GM10266 (cell line): ENCODE data around the gene KCNQ1.
A peak's percentile ranks its signal among the peaks of the same experiment; 100 is the strongest.

Source experiments
- DNase-seq: peaks from one replicate; pipeline ENCODE4 v3.0.0; 2012; ENCODE audit errors: extremely low spot score
- TF ChIP-seq, protein P1 (sequence below): IDR thresholded peaks from 2 replicates; pipeline ENCODE4 v1.5.1; 2012; ENCODE audit warnings: mild to moderate bottlenecking, low read depth; ENCODE audit not compliant: control insufficient read depth, insufficient read depth; ENCODE audit errors: missing control alignments

Gene KCNQ1

DNA sequence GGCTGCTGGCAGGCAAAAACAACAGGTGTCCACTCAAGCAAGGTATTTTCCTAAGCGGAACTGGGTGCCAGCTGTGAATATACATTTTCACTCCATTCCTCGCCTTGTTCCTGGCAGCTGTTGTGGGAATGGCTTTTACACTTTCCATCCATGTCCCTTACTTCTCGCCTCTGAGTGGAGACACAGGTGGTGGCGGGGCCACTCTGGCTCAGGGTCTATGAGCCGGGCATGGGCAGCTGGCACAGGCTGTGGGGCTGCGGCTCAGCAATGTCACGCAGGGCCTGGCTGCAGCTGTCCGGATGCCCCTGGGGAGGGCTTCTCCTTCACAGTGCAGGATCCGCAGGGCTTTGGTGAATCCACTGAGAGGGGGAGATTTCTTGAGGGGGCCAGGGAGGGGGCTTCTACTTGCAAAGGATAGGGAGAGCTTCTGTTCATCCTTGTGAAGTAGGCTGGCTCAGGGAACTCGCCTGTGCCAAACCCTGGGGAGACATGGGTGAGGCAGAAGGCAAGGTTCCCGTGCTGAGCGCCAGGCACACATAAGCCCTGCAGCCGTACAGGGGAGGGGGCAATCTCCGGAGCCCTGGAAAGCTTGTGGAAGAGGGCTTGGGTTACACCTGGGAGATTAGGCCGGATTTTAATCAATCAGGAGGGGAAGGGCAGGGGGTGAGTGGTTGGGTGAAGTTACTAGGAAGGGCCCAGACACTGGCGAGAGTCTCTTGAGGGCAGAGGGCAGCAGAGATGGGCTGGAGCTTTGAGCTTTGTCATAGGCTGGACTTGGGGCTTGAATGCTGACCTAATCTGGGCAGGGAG lies 209.3 kb downstream of the KCNQ1 start:
- peak; percentile 4 for DNase-seq
- TF ChIP-seq, protein P1, sequence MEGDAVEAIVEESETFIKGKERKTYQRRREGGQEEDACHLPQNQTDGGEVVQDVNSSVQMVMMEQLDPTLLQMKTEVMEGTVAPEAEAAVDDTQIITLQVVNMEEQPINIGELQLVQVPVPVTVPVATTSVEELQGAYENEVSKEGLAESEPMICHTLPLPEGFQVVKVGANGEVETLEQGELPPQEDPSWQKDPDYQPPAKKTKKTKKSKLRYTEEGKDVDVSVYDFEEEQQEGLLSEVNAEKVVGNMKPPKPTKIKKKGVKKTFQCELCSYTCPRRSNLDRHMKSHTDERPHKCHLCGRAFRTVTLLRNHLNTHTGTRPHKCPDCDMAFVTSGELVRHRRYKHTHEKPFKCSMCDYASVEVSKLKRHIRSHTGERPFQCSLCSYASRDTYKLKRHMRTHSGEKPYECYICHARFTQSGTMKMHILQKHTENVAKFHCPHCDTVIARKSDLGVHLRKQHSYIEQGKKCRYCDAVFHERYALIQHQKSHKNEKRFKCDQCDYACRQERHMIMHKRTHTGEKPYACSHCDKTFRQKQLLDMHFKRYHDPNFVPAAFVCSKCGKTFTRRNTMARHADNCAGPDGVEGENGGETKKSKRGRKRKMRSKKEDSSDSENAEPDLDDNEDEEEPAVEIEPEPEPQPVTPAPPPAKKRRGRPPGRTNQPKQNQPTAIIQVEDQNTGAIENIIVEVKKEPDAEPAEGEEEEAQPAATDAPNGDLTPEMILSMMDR, result no peak

DNA sequence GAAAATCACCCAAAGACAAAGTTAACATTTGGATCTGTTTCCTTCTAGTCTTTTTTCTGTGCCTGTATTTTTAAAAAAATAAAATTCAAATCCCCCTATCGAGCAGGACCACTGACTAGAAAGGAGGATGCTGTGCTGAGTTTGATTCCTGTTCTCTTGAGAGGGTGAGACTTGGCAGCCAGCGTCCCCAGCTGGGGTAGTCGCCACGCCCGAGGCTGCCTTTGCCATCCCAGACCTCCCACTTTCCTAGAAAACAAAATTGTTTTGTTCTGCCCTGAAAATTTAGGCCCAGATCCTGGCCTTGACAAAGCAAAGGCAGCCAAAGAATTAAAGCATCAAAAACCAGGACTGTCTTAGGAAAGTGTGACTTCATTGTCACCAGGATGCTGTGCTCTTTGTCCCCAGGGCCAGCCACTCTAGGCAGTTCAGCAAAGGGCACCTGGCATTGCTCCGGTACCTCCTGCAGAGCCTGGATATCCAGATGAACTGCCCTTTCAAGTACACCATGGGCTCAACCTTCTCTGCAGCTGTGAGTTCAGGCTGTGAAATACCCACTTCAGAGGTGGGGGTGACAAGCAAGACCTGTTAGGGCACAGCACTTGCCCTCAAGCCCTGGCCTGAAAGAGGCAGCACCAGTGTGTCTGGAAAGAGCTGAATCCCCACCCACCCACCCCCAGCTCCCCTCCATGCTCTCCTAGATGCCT lies 210.4 kb downstream of the KCNQ1 start:
- DNase-seq, result peak; percentile 2
- TF ChIP-seq, protein P1, result no peak

DNA sequence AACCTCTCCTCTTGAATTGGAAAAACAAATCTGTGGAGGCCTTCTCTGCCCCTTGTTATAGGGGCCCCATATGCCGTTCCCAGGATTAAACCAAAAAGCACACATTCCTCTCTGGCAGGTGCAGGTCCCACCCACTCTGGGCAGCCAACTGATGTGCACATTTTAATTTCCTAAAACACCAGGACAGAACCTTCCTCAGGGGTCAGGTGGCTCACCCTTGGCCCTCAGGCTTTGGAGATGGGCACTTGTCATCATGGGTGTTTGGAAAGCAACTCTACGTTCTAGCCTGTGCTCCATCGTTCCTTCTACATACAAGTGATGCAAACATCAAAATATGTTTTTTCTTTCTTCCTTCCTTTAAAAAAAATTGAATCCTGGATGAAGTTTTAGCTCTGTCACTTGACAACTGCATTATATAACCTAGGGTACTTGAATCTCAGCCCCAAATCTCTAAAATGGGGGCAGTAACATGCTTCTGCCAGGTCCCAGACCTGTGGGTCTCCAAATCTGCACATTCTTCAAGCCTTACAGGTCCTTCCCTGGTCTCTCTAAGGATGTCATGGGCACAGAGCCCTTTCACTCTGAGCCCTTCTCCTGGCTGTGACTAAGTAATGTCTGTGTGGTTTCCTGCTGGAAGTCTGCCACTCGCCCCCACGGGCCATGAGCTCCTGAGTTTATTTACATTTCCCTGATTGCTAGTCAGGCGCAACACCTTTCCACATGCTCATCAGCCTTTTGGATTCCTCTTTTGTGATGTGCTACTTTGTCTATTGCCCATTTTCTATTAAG lies 211.2 kb downstream of the KCNQ1 start:
- DNase-seq, result no peak

DNA sequence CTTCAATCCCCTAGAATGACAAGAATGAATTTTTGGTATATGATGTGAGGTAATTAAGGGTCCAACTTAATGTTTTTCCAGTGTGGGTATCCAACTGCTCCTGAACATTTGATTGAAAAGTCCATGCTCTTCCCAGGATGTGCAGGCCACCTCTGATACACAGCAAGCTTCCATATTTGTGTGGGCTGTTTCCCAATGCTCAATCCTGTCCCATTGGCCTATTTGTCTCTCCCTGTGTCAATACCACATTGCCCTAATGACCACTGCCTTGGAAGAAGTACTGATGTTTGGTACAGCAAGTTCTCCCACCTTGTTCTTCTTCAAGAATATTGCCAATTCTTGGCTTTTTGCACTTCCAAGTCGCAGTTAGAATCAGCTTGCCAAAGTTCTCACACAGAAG lies 212.1 kb downstream of the KCNQ1 start:
- TF ChIP-seq, protein P1, result no peak
- no peak for DNase-seq

More for the DNA sequence above, 211.2 kb downstream of the KCNQ1 start:
- TF ChIP-seq, protein P1, result no peak

DNA sequence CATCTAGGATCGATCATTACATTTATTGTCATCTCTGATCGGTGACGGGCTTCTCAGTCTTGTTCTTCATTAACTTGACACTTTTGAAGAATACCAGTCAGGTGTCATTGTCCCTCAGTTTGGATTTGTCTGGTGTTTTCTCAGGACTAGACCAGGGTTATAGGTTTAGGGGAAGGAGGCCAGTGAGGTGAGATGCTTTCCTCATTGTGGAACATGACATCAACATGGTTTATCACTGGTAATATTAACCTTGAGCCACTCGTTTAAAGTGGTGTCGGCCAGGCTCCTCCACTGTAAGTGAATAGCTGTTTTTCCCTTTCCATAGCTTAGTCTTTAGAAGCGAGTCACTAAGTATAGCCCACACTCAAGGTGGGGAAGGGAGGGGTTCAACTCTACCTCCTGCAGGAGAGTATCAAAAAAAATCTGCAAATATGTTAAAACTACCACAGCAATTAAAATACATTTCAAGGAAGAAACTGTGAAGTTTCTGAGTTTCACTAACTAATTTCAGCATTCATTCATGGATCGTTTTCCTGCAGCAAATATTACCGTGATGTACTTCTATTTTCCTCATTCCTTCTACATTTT lies 213.0 kb downstream of the KCNQ1 start:
- TF ChIP-seq, protein P1, result no peak
- DNase-seq, result no peak

DNA sequence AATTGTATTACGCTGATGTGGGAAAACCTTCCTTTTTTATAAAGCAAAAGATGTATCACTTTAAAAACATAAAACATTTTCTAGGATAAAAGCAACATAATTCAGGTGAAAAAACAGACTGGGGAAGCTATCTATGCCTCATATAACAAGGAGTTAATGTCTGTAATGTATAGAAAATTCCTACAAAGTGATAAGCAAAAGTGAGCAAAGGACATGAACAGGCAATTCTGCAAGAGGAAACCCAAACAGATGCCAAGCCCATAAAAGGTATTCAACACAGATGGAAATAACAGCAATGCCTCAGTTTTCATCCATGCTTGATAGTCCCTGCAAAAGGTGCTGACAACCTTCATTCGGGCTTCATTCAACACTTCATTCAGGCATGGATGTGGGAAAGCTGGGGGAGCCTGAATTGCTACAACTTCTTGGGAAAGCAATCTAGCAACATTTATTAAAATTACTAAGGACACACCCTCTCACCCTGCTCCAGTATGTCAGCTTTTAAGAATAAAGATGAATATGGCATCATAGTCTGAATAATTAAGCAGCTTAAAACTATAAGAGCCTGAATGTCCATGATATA lies 215.6 kb downstream of the KCNQ1 start:
- DNase-seq, result no peak
- TF ChIP-seq, protein P1, result no peak
